GM23338 (cell line): ENCODE data around the gene PAK1. TPM values are rescaled to one million over a fixed set of nuclear protein-coding genes. Genes with fewer than 3 reads are reported as not detected.
A peak's percentile ranks its signal among the peaks of the same experiment; 100 is the strongest.

ENCODE experiments used
- ATAC-seq: fragments of 200-7000 bp; cut with Tn5 transposase; 3 replicates; pipeline ENCODE4 v1.9.1; 2020
- DNase-seq: peaks from one replicate; pipeline ENCODE4 v3.0.0-alpha.2; 2015; ENCODE audit warnings: low spot score
- H2AFZ ChIP-seq: fragments of 200-600 bp; sonication (generic); 2 replicates; pipeline ENCODE4 v1.8.0; 2016; ENCODE audit warnings: antibody characterized with exemption, mild to moderate bottlenecking, moderate library complexity
- H3F3A ChIP-seq: fragments of 200-600 bp; sonication (generic); replicated peaks from 2 replicates; pipeline ENCODE4 v1.8.0; 2017; ENCODE audit warnings: antibody characterized with exemption, mixed run types, low read depth
- H3K27ac ChIP-seq: fragments of 200-600 bp; sonication (generic); 2 replicates; pipeline ENCODE4 v1.6.1; 2016; ENCODE audit warnings: low read depth
- H3K27me3 ChIP-seq: fragments of 200-600 bp; sonication (generic); 2 replicates; pipeline ENCODE4 v1.8.0; 2016; ENCODE audit warnings: mild to moderate bottlenecking, mixed run types, moderate library complexity; ENCODE audit not compliant: insufficient read depth
- H3K36me3 ChIP-seq: fragments of 200-600 bp; sonication (generic); 2 replicates; pipeline ENCODE4 v1.8.0; 2016; ENCODE audit warnings: mild to moderate bottlenecking; ENCODE audit not compliant: insufficient read depth
- H3K4me1 ChIP-seq: fragments of 200-600 bp; sonication (generic); 2 replicates; pipeline ENCODE4 v1.8.0; 2016; ENCODE audit warnings: mild to moderate bottlenecking, moderate library complexity; ENCODE audit not compliant: insufficient read depth
- H3K4me2 ChIP-seq: fragments of 200-600 bp; sonication (generic); 2 replicates; pipeline ENCODE4 v1.7.1; 2017; ENCODE audit warnings: mixed run types
- H3K4me3 ChIP-seq: fragments of 200-600 bp; sonication (generic); 2 replicates; pipeline ENCODE4 v1.6.1; 2016; ENCODE audit warnings: mixed run types
- H3K79me2 ChIP-seq: fragments of 200-600 bp; sonication (generic); replicated peaks from 2 replicates; pipeline ENCODE4 v1.8.0; 2017; ENCODE audit warnings: mild to moderate bottlenecking; ENCODE audit not compliant: insufficient read depth
- H3K9me2 ChIP-seq: fragments of 200-600 bp; sonication (generic); 2 replicates; pipeline ENCODE4 v1.8.0; 2017; ENCODE audit not compliant: insufficient read depth
- H4K20me1 ChIP-seq: fragments of 200-600 bp; sonication (generic); replicated peaks from 2 replicates; pipeline ENCODE4 v1.8.0; 2017; ENCODE audit warnings: mild to moderate bottlenecking; ENCODE audit not compliant: insufficient read depth
- H3K27ac Mint-ChIP-seq: 2 replicates; pipeline ENCODE4 v1.8.0; 2020; ENCODE audit warnings: inconsistent platforms, mild to moderate bottlenecking, moderate library complexity, mixed read lengths
- H3K27me3 Mint-ChIP-seq: 3 replicates; pipeline ENCODE4 v1.8.0; 2022; ENCODE audit warnings: low read depth, mild to moderate bottlenecking, moderate library complexity, mixed read lengths, inconsistent platforms; ENCODE audit not compliant: insufficient read depth, poor library complexity
- H3K36me3 Mint-ChIP-seq: 3 replicates; pipeline ENCODE4 v1.8.0; 2021; ENCODE audit warnings: low read depth, mild to moderate bottlenecking, inconsistent platforms, moderate library complexity, mixed read lengths
- H3K4me1 Mint-ChIP-seq: 3 replicates; pipeline ENCODE4 v1.8.0; 2020; ENCODE audit warnings: mild to moderate bottlenecking, inconsistent platforms, mixed read lengths
- H3K4me3 Mint-ChIP-seq: 3 replicates; pipeline ENCODE4 v1.8.0; 2021; ENCODE audit warnings: moderate library complexity, mild to moderate bottlenecking, inconsistent platforms, mixed read lengths
- H3K9me3 Mint-ChIP-seq: 3 replicates; pipeline ENCODE4 v1.8.0; 2020; ENCODE audit warnings: moderate library complexity, mild to moderate bottlenecking, inconsistent platforms, mixed read lengths
- CREB1 ChIP-seq: fragments of 250-450 bp; sonication (Bioruptor Pico); IDR thresholded peaks from 2 replicates; pipeline ENCODE4 v1.5.0; 2020; ENCODE audit warnings: low read depth, mild to moderate bottlenecking, moderate library complexity
- EZH2phosphoT487 ChIP-seq: fragments of 200-600 bp; sonication (generic); IDR thresholded peaks from one replicate; pipeline ENCODE4 v1.8.1; 2018; ENCODE audit warnings: antibody characterized with exemption; ENCODE audit not compliant: unreplicated experiment
- NANOG ChIP-seq: IDR thresholded peaks from 2 replicates; pipeline ENCODE4 v1.6.1; 2016; ENCODE audit warnings: antibody characterized with exemption, borderline replicate concordance
- REST ChIP-seq: IDR thresholded peaks from one replicate; pipeline ENCODE4 v1.6.1; 2018; ENCODE audit warnings: antibody characterized with exemption; ENCODE audit not compliant: unreplicated experiment
- STAT1 ChIP-seq: IDR thresholded peaks from one replicate; pipeline ENCODE4 v1.6.1; 2016; ENCODE audit warnings: antibody characterized with exemption; ENCODE audit not compliant: unreplicated experiment
- ZNF114 ChIP-seq: fragments of 250-450 bp; sonication (Bioruptor Pico); IDR thresholded peaks from 2 replicates; pipeline ENCODE4 v1.5.0; 2020; ENCODE audit warnings: mild to moderate bottlenecking, moderate library complexity
- ZNF331 ChIP-seq: fragments of 250-450 bp; sonication (Bioruptor Pico); IDR thresholded peaks from 2 replicates; pipeline ENCODE4 v1.5.0; 2020; ENCODE audit warnings: low read depth, mild to moderate bottlenecking, moderate library complexity
- polyA plus RNA-seq: library from polyadenylated mRNA; unstranded; fragments of >200 nt; fragmentation: Nextera tagmentation; extraction: Ambion mirVana; gene quantifications from 2 replicates; pipeline ENCODE4 v1.2.1, GENCODE V29; 2016
- total RNA-seq: library from RNA; depleted of rRNA; stranded (reverse); fragments of >200 nt; shearing (Covaris generic); gene quantifications from 2 replicates; pipeline ENCODE4 v1.2.3, GENCODE V29; 2014

The PAK1 gene
- total and polyA plus RNA-seq, 2 experiments from 2014 or later, result 102 to 175 TPM

DNA sequence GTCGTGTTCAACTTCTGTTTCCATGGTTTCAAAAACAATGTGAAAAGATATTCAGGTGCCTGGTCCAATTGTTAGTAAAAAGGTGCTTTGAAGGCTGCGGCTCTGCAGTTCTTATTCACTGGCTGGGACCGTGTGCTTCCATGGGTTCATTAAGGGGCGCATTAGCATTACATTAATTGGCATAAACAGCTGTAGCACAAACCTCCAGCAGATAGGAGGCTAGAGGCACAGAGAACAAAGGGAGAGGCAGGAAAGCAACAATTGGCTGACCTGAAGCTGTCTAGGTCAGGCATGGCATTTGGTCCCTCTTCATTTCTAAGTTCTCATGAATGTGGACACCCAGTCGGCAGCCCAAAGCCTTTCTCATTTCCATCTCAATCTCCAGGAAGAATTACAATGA lies 16.6 kb downstream of the PAK1 start (continued):
- TF ChIP-seq REST (no peak), ZNF331 (CRISPR knock-in tag) (no peak), EZH2phosphoT487 (no peak), CREB1 (CRISPR knock-in tag) (no peak)

DNA sequence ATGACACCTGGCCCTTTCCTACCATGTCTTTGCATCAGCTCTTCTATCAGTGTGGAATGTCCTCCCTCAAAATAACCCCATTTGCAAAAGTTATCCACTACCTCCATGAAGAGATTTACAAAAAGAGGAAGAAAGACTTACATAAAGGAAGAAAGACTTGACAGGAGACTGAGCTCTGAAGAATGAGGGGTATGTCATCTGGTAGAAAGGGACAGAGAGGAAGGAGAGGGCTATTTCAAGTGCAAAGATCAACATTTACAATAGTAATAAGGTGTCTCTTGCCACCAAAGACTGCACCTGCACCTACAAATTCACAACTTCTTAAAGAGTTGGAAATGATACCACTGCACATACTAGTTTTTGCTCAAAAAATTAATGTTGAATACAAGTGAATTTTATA lies 18.2 kb downstream of the PAK1 start:
- H3K9me2 ChIP-seq, result no peaks in the 10 kb centered on the region
- DNase-seq (no peak), ATAC-seq (no peak)
- peaks cover 67% of the 10 kb centered on the region for H3K4me1 ChIP-seq
- no peak overlapping the region for H3K27ac ChIP-seq
- H3F3A ChIP-seq, result peaks cover 2% of the 10 kb centered on the region; the same call in 1 of the 2 replicates
- no peaks in the 10 kb centered on the region for H3K27me3 ChIP-seq
- no peaks in the 10 kb centered on the region for H3K36me3 ChIP-seq
- H4K20me1 ChIP-seq, result no peaks in the 10 kb centered on the region
- peaks cover 89% of the 10 kb centered on the region for H3K79me2 ChIP-seq
- Mint-ChIP-seq H3K4me1 (peaks cover 77% of the 10 kb centered on the region), H3K4me3 (peak overlapping the region; percentile 6; the same call in 2 of the 3 replicates), H3K36me3 (peaks cover 16% of the 10 kb centered on the region), H3K27ac (no peak overlapping the region), H3K9me3 (no peaks in the 10 kb centered on the region), H3K27me3 (no peaks in the 10 kb centered on the region)
- peak overlapping the region; percentile 65 for H3K4me2 ChIP-seq
- H2AFZ ChIP-seq, result no peak overlapping the region
- H3K4me3 ChIP-seq, result 0 out of 2 replicates have a peak overlapping the region, but pooled peaks have one; percentile 0
- TF ChIP-seq ZNF114 (CRISPR knock-in tag), result no peak
- peak; percentile 14; the same call in 1 of the 2 replicates for TF ChIP-seq NANOG

GRCh38 chr11:77454867-77455655 lies 18.8 kb downstream of the PAK1 start:
- Mint-ChIP-seq H3K36me3 (peaks cover 16% of the 10 kb centered on the region), H3K4me3 (no peak overlapping the region), H3K4me1 (peaks cover 77% of the 10 kb centered on the region), H3K9me3 (no peaks in the 10 kb centered on the region), H3K27ac (no peak overlapping the region; the same call in 1 of the 2 replicates), H3K27me3 (no peaks in the 10 kb centered on the region)
- Histone ChIP-seq H3F3A (peaks cover 2% of the 10 kb centered on the region; the same call in 1 of the 2 replicates), H3K9me2 (no peaks in the 10 kb centered on the region), H3K4me2 (peak overlapping the region; percentile 65), H2AFZ (no peak overlapping the region), H3K79me2 (peaks cover 89% of the 10 kb centered on the region), H3K4me1 (peaks cover 67% of the 10 kb centered on the region), H3K36me3 (no peaks in the 10 kb centered on the region), H4K20me1 (no peaks in the 10 kb centered on the region), H3K27me3 (no peaks in the 10 kb centered on the region), H3K27ac (peak overlapping the region; percentile 61; the same call in 1 of the 2 replicates), H3K4me3 (0 out of 2 replicates have a peak overlapping the region, but pooled peaks have one; percentile 0)
- DNase-seq, result no peak
- ATAC-seq, result no peak
- no peak for TF ChIP-seq STAT1
- TF ChIP-seq NANOG, result no peak
- TF ChIP-seq CREB1 (CRISPR knock-in tag), result no peak
- TF ChIP-seq REST, result no peak
